Panc1 (cell line): ENCODE data around the gene RNF135. TPM values are rescaled to one million over a fixed set of nuclear protein-coding genes. Genes with fewer than 3 reads are reported as not detected.
A peak's percentile ranks its signal among the peaks of the same experiment; 100 is the strongest.

Source experiments
- ATAC-seq: fragments of 200-7000 bp; cut with Tn5 transposase; 2 replicates; pipeline ENCODE4 v1.9.1; 2020; ENCODE audit warnings: mild to moderate bottlenecking, moderate library complexity
- BruUV-seq: library from RNA; stranded (reverse); fragments of 400-500 nt; replicated peaks from 2 replicates; lab custom pipeline; 2021; lab: Mats Ljungman, UMichigan
- CTCF ChIA-PET: fragments of 300-600 bp; sonication (Branson Sonifier 250); formaldehyde crosslinking; loops from one replicate; lab custom pipeline; 2022; ENCODE audit warnings: antibody characterized with exemption; lab: Charles Lee
- POLR2A ChIA-PET: fragments of 300-600 bp; sonication (Branson Sonifier 250); formaldehyde crosslinking; loops from one replicate; lab custom pipeline; 2022; ENCODE audit warnings: antibody characterized with exemption; lab: Charles Lee
- DNase-seq: peaks from one replicate; pipeline ENCODE4 v3.0.0-alpha.2; 2010; ENCODE audit warnings: low read depth, low spot score
- H3K27ac ChIP-seq: 2 replicates; pipeline ENCODE4 v1.5.1; 2011; ENCODE audit warnings: mild to moderate bottlenecking, low read length, inconsistent platforms
- H3K27me3 ChIP-seq: fragments of 200-500 bp; sonication (Bioruptor generic); 2 replicates; pipeline ENCODE4 v1.6.0; 2014; ENCODE audit warnings: low read length, inconsistent platforms; ENCODE audit not compliant: control insufficient read depth, insufficient read depth
- H3K36me3 ChIP-seq: fragments of 200-500 bp; sonication (Bioruptor generic); 2 replicates; pipeline ENCODE4 v1.5.1; 2014; ENCODE audit warnings: inconsistent platforms, mild to moderate bottlenecking, low read length, moderate library complexity; ENCODE audit not compliant: control insufficient read depth, insufficient read depth
- H3K4me1 ChIP-seq: 2 replicates; pipeline ENCODE4 v1.5.1; 2011; ENCODE audit warnings: inconsistent platforms, mild to moderate bottlenecking, low read length, moderate library complexity; ENCODE audit not compliant: control insufficient read depth, insufficient read depth
- H3K4me3 ChIP-seq, 2 experiments: 2 replicates each; pipeline ENCODE4 v1.5.1; 2011 to 2012; ENCODE audit warnings: low read depth in 2 of 2, low read length in 2 of 2, mild to moderate bottlenecking in 2 of 2, inconsistent platforms in 1 of 2, moderate library complexity in 1 of 2
- H3K9me3 ChIP-seq: fragments of 200-500 bp; sonication (Bioruptor generic); 2 replicates; pipeline ENCODE4 v1.5.1; 2014; ENCODE audit warnings: low read depth, mild to moderate bottlenecking, inconsistent platforms, low read length, moderate library complexity; ENCODE audit not compliant: control insufficient read depth, insufficient read depth
- CTCF ChIP-seq: fragments of 450-650 bp; IDR thresholded peaks from 2 replicates; pipeline ENCODE4 v1.5.1; 2017; ENCODE audit warnings: mild to moderate bottlenecking
- POLR2AphosphoS5 ChIP-seq: IDR thresholded peaks from 2 replicates; pipeline ENCODE4 v1.6.1; 2012; ENCODE audit warnings: mild to moderate bottlenecking, low read depth, low read length, moderate library complexity
- SIN3A ChIP-seq: IDR thresholded peaks from 2 replicates; pipeline ENCODE4 v1.6.1; 2012; ENCODE audit warnings: low read depth, mild to moderate bottlenecking, low read length, moderate library complexity, borderline replicate concordance; ENCODE audit not compliant: insufficient read depth
- TCF7L2 ChIP-seq: IDR thresholded peaks from 2 replicates; pipeline ENCODE4 v1.6.1; 2011; ENCODE audit warnings: mild to moderate bottlenecking, low read depth, low read length, inconsistent platforms
- in situ Hi-C: cut with HindIII; loops from 2 replicates; pipeline ENCODE4 v1.10.0; 2016; ENCODE audit warnings: low sequenced_read_pairs, low pct_unique_long_range_greater_than_20kb
- intact Hi-C: fragments of 100-400 bp; cut with micrococcal nuclease; formaldehyde crosslinking; loops from one replicate; pipeline ENCODE4 v1.10.0; 2022; ENCODE audit not compliant: unreplicated experiment
- total RNA-seq: library from RNA; stranded (reverse); gene quantifications from one replicate; pipeline ENCODE4 v1.2.1, GENCODE V29; 2021; ENCODE audit not compliant: unreplicated experiment
- TF ChIP-seq, protein P1 (sequence below), 2 experiments: IDR thresholded peaks; 2 replicates each; pipeline ENCODE4 v1.6.1; 2011 to 2012; ENCODE audit warnings: low read depth in 2 of 2, control low read depth in 1 of 2, low read length in 1 of 2, mild to moderate bottlenecking in 1 of 2, moderate library complexity in 1 of 2; ENCODE audit not compliant: insufficient read depth in 1 of 2

RNF135 gene
- total RNA-seq, 1 experiment from 2014 or later, result 41.8 TPM

GRCh38 chr17:30952638-30953393, 18.0 kb upstream of the RNF135 start:
- H3K4me1 ChIP-seq, result no peaks in the 10 kb centered on the region
- H3K4me3 ChIP-seq, result no peak overlapping the region
- DNase-seq, result no peak
- H3K36me3 ChIP-seq, result no peaks in the 10 kb centered on the region
- TF ChIP-seq CTCF (no peak), SIN3A (no peak), TCF7L2 (no peak), POLR2AphosphoS5 (no peak)
- TF ChIP-seq, protein P1, sequence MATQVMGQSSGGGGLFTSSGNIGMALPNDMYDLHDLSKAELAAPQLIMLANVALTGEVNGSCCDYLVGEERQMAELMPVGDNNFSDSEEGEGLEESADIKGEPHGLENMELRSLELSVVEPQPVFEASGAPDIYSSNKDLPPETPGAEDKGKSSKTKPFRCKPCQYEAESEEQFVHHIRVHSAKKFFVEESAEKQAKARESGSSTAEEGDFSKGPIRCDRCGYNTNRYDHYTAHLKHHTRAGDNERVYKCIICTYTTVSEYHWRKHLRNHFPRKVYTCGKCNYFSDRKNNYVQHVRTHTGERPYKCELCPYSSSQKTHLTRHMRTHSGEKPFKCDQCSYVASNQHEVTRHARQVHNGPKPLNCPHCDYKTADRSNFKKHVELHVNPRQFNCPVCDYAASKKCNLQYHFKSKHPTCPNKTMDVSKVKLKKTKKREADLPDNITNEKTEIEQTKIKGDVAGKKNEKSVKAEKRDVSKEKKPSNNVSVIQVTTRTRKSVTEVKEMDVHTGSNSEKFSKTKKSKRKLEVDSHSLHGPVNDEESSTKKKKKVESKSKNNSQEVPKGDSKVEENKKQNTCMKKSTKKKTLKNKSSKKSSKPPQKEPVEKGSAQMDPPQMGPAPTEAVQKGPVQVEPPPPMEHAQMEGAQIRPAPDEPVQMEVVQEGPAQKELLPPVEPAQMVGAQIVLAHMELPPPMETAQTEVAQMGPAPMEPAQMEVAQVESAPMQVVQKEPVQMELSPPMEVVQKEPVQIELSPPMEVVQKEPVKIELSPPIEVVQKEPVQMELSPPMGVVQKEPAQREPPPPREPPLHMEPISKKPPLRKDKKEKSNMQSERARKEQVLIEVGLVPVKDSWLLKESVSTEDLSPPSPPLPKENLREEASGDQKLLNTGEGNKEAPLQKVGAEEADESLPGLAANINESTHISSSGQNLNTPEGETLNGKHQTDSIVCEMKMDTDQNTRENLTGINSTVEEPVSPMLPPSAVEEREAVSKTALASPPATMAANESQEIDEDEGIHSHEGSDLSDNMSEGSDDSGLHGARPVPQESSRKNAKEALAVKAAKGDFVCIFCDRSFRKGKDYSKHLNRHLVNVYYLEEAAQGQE (IDR thresholded peaks at IDR 0.05; ENCODE audit: insufficient read depth in 1 of 2, low read depth in 2 of 2, low read length in 1 of 2), result no peak
- intact Hi-C loops (no loop called here), in situ Hi-C loops (no loop called here)
- POLR2A ChIA-PET, result interaction anchor here (0.7 kb wide), 1 partner anchor 56 kb away, joined by 3 read pairs; no protein-coding TSS in a partner anchor
- ATAC-seq, result no peak
- H3K27me3 ChIP-seq, result no peaks in the 10 kb centered on the region
- no peaks in the 10 kb centered on the region for H3K9me3 ChIP-seq
- no peak overlapping the region for H3K27ac ChIP-seq
- CTCF ChIA-PET, result no interaction called here
- BruUV-seq, result no TSS peak

DNA sequence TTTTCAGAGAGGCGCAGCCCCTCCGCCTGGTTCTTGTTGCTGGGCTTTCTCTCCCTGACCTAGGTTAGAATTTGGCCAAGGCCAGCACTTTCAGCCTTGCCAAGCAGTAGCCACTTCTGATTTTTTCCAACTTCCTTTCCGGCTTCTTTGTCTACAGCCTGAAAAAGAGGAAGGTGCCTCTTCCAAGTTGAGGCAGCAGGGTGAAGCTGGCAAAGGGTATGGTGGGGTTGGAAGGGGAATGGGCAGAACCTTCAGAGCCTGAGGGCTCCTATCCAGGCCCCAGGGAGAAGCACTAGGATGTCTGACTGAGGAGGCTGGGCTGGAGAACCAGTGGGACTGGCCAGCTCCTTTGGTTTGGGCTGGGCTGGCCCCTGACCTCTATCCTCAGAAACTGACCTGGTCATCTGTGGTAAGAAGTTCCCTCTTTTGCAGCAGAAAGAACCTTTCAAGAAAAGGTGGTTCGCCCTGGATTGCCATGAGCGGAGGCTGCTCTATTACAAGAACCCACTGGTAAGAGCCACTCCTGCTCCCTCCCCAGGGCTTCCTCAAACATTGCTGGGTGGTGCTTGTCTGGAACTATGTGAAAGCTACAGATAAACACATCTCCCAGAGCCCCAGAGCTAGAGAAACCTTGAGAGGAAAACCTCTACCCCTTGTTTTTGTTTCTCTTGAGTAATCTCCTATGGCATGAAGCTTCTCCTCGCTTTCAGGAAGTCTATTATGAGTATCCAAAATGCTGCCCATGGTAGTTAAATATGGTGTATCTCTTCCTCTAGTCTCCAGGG, 16.6 kb upstream of the RNF135 start:
- no peaks in the 10 kb centered on the region for H3K36me3 ChIP-seq
- ChIA-PET POLR2A (no interaction called here), CTCF (no interaction called here)
- H3K27ac ChIP-seq, result no peak overlapping the region
- 0 out of 2 replicates have a peak, but pooled peaks have one; percentile 43 for ATAC-seq
- TF ChIP-seq TCF7L2, result no peak
- no peak for TF ChIP-seq CTCF
- TF ChIP-seq, protein P1 (IDR thresholded peaks at IDR 0.05; ENCODE audit: insufficient read depth in 1 of 2, low read depth in 2 of 2, low read length in 1 of 2), result no peak
- no peak for TF ChIP-seq SIN3A
- no peak for TF ChIP-seq POLR2AphosphoS5
- no TSS peak for BruUV-seq
- H3K4me3 ChIP-seq, result no peak overlapping the region
- in situ Hi-C loops (no loop called here), intact Hi-C loops (no loop called here)
- no peak for DNase-seq
- H3K9me3 ChIP-seq, result no peaks in the 10 kb centered on the region
- no peaks in the 10 kb centered on the region for H3K27me3 ChIP-seq
- no peaks in the 10 kb centered on the region for H3K4me1 ChIP-seq
